ENCODE data around the gene SCN2A.

The SCN2A gene

GRCh38 chr2:165239230-165239629 lies at the start of gene SCN2A:
Gene SCN2A (plus strand): TSS chr2:165239414. CDS start chr2:165295824, 56,410 bp downstream.
- Mint-ChIP-seq H3K4me3 (no peak within 1 kb of the TSS), H3K4me1 (ENCODE audit: low read depth) (no peaks in the 10 kb centered on the region), H3K27ac (no peak within 1 kb of the TSS), H3K9me3 (no peaks in the 10 kb centered on the region), H3K27me3 (ENCODE audit: low read depth) (peaks cover 2% of the 10 kb centered on the region), H3K36me3 (ENCODE audit: low read depth) (no peaks in the 10 kb centered on the region)
- no peak for DNase-seq (ENCODE audit: low spot score)

DNA sequence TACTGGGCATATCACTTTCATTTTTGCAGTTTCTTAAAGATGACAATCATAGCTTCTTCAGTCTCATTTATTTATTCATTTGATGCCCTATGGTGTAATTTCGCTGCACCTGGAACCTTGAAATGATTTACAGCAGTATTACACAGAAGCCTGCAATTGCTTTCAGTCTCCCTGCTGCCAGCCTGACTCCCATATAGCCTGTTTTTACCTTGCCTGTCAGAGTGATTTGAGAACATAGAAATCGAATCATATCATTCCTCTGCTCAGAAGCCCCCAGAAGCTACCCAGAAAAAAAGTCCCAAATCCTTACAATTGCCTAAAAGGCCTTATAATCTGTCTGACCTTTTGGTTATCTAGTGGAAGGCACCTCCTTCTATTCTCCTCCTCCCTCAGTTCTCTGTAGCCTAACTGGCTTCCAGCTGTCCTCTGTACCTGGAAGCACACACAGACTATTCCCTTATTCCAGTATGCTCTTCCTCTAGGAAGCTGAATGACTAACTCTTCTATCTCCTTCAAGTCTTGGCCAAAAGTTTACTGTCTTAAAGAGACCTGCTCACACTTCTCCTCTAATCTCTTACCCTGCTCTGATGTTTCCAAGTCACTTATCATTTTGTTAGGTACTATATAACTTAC lies 48.0 kb upstream of the SCN2A start:
- no peak overlapping the region for H3K27ac Mint-ChIP-seq
- H3K27me3 Mint-ChIP-seq (ENCODE audit: low read depth) = no peaks in the 10 kb centered on the region
- DNase-seq (ENCODE audit: low spot score) = no peak
- no peak overlapping the region for H3K4me3 Mint-ChIP-seq
- no peaks in the 10 kb centered on the region for H3K36me3 Mint-ChIP-seq (ENCODE audit: low read depth)
- no peaks in the 10 kb centered on the region for H3K4me1 Mint-ChIP-seq (ENCODE audit: low read depth)
- H3K9me3 Mint-ChIP-seq = no peaks in the 10 kb centered on the region

- Mint-ChIP-seq H3K36me3 (ENCODE audit: low read depth) (no peaks in the 10 kb centered on the region), H3K27ac (no peak overlapping the region), H3K27me3 (ENCODE audit: low read depth) (no peaks in the 10 kb centered on the region), H3K9me3 (no peaks in the 10 kb centered on the region), H3K4me1 (ENCODE audit: low read depth) (no peaks in the 10 kb centered on the region), H3K4me3 (no peak overlapping the region)
- DNase-seq (ENCODE audit: low spot score) = no peak
Measured at GRCh38 chr2:165192729-165193128, 46.5 kb upstream of the SCN2A start.

DNA sequence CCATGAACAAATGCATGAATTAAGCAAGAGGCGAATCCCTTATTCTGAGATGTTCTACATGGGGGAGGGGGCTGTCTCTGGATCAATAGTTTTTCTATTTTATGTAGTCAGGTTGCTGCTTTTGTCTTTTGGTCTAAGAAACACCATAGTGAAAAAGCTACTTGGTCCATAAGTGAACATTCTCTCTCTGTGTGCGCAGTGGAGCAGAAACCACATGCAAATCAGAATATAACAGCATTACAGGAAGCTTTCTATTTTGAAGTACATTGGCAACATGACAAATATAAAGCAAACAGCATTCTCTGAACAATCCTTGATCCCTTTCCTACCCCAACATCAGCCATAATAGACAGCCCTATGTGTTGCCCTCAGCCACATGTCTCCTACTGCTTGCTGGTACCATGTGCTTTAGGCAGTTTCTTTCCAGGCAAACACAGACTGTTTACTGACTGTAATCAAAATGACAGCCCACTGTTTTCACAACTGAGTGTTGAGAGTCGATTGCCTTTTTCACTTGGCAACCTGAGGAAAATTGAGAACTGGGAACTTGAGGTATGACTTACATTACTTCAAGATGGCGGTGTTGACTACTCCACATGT lies 45.9 kb upstream of the SCN2A start:
- H3K9me3 Mint-ChIP-seq = no peaks in the 10 kb centered on the region
- no peak overlapping the region for H3K4me3 Mint-ChIP-seq
- no peak for DNase-seq (ENCODE audit: low spot score)
- H3K36me3 Mint-ChIP-seq (ENCODE audit: low read depth) = no peaks in the 10 kb centered on the region
- H3K27me3 Mint-ChIP-seq (ENCODE audit: low read depth) = no peaks in the 10 kb centered on the region
- H3K27ac Mint-ChIP-seq = no peak overlapping the region
- H3K4me1 Mint-ChIP-seq (ENCODE audit: low read depth) = no peaks in the 10 kb centered on the region

GRCh38 chr2:165196411-165196810 lies 42.8 kb upstream of the SCN2A start:
- no peaks in the 10 kb centered on the region for H3K27me3 Mint-ChIP-seq (ENCODE audit: low read depth)
- H3K4me1 Mint-ChIP-seq (ENCODE audit: low read depth) = no peaks in the 10 kb centered on the region

DNA sequence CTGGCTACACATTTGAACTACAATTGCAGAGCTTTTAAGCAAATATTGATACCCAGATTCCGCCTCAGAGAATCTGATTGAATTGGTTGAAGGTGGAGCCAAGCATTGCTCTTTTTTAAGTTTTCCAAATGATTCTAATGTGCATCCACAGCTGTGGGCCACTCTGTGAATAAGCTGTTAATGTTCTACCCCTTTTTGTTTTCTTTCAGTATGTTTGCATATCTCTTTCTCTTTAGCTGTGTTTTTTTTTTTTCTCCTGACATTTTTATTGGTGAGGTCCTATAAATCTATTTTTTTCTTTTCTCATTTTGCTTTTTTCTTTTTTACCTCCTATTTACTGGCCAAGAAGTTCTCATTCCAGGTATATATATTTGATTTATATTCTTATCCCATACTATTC lies 41.9 kb upstream of the SCN2A start:
- Mint-ChIP-seq H3K4me1 (ENCODE audit: low read depth) (no peaks in the 10 kb centered on the region), H3K27ac (no peak overlapping the region), H3K36me3 (ENCODE audit: low read depth) (no peaks in the 10 kb centered on the region), H3K4me3 (no peak overlapping the region), H3K27me3 (ENCODE audit: low read depth) (no peaks in the 10 kb centered on the region), H3K9me3 (no peaks in the 10 kb centered on the region)
- no peak for DNase-seq (ENCODE audit: low spot score)

More at GRCh38 chr2:165196411-165196810, 42.8 kb upstream of the SCN2A start:
- no peaks in the 10 kb centered on the region for H3K36me3 Mint-ChIP-seq (ENCODE audit: low read depth)
- no peak overlapping the region for H3K4me3 Mint-ChIP-seq
- no peaks in the 10 kb centered on the region for H3K9me3 Mint-ChIP-seq
- no peak overlapping the region for H3K27ac Mint-ChIP-seq
- DNase-seq (ENCODE audit: low spot score) = no peak

DNA sequence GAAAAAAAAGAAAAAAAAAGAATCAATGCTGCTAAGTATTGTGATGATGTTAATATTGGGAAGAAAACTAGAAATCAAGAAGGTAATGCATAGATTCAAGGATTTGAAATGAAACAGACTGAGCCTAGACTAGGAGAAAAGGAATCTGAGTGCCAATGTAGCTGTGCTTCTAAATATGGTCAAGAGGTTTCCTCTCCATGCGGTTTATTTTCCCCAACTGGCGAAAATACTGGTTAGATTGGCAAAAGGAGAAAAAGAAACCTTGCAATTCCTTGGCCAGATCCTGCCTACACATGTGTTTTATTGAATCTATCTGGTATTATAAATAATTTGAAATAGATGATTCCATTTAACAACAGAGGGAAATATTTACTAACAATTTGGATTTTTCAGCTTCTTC lies 41.0 kb upstream of the SCN2A start:
- no peaks in the 10 kb centered on the region for H3K9me3 Mint-ChIP-seq
- no peak for DNase-seq (ENCODE audit: low spot score)
- no peaks in the 10 kb centered on the region for H3K4me1 Mint-ChIP-seq (ENCODE audit: low read depth)
- H3K27me3 Mint-ChIP-seq (ENCODE audit: low read depth) = no peaks in the 10 kb centered on the region
- no peak overlapping the region for H3K27ac Mint-ChIP-seq
- no peak overlapping the region for H3K4me3 Mint-ChIP-seq
- H3K36me3 Mint-ChIP-seq (ENCODE audit: low read depth) = no peaks in the 10 kb centered on the region

- DNase-seq (ENCODE audit: low spot score) = no peak
- Mint-ChIP-seq H3K27ac (no peak overlapping the region), H3K4me3 (no peak overlapping the region)
Measured at GRCh38 chr2:165202239-165202638, 37.0 kb upstream of the SCN2A start.

DNA sequence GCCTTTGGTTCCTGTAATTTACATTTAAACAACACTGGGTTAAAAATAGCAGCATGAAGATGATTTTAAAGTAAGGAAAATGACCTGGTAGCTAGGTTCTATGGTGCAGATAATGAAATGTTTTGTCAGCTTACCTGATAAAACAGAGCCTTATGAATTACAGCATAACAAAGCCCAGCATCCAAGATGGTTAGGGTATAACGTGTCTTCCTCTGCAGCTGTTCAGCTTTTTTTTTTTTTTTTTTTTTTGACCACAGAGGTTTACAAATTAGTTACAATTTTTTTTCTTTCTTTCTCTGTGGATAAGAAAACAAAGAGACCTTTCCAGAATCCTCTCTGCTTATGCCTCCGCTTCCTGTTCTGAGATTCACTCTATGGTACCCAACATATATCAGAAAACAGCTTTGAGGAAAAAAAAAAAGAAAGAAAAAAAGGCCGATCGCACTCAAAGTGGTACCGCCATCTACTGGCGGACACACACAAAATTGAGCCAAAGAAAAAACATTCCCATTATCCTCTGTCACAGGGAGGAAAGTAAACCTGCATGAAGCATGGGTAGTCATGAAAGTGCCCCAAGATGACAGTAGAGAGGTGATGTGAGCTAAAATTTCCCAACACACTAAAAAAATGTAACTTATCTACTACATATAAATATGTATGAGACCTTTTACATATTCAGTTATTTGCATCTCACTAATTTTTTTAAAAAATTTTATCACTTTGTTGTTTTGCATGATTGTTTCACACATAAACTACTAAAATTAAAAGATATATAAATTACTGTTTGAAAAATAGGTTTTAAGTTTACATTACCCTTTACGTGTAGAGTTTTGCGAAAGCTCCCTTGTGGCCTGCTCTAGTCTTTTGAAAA lies 35.3 kb upstream of the SCN2A start, which contains the start of gene SCN3A:
Gene SCN3A, minus strand, starts transcription at position 362 of the 871 bp plus-strand sequence. CDS start 27,656 bp downstream, outside the sequence.
- H3K27ac Mint-ChIP-seq = no peak within 1 kb of the TSS
- no peak for DNase-seq (ENCODE audit: low spot score)
- no peaks in the 10 kb centered on the region for H3K27me3 Mint-ChIP-seq (ENCODE audit: low read depth)
- H3K4me3 Mint-ChIP-seq = no peak within 1 kb of the TSS
- H3K9me3 Mint-ChIP-seq = no peaks in the 10 kb centered on the region
- no peaks in the 10 kb centered on the region for H3K4me1 Mint-ChIP-seq (ENCODE audit: low read depth)
- no peaks in the 10 kb centered on the region for H3K36me3 Mint-ChIP-seq (ENCODE audit: low read depth)

More at GRCh38 chr2:165202239-165202638, 37.0 kb upstream of the SCN2A start:
- no peaks in the 10 kb centered on the region for H3K4me1 Mint-ChIP-seq (ENCODE audit: low read depth)
- H3K36me3 Mint-ChIP-seq (ENCODE audit: low read depth) = no peaks in the 10 kb centered on the region
- no peaks in the 10 kb centered on the region for H3K27me3 Mint-ChIP-seq (ENCODE audit: low read depth)
- H3K9me3 Mint-ChIP-seq = no peaks in the 10 kb centered on the region

DNA sequence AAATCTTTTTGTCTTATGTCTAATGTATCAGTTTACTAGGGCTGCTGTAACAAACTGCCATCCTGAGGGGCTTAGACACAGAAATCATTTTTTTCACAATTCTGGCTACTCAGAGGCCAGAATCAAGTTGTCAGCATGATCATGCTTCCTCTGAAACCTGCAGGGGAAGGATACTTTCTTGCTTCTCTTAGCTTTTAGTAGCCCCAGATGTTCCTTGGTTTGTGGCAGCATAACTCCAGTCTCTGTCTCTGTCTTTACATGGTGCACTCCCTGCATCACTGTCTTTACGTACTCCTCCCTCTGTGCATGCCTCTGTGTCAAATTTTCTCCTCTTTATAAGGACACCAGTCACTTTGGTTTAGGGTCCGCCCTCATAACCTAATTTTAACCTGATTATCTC lies 33.3 kb upstream of the SCN2A start:
- no peak for DNase-seq (ENCODE audit: low spot score)
- Mint-ChIP-seq H3K9me3 (no peaks in the 10 kb centered on the region), H3K36me3 (ENCODE audit: low read depth) (no peaks in the 10 kb centered on the region), H3K27me3 (ENCODE audit: low read depth) (peaks cover 3% of the 10 kb centered on the region), H3K4me3 (no peak overlapping the region), H3K27ac (no peak overlapping the region), H3K4me1 (ENCODE audit: low read depth) (no peaks in the 10 kb centered on the region)

- Mint-ChIP-seq H3K27ac (no peak overlapping the region), H3K9me3 (no peaks in the 10 kb centered on the region), H3K4me1 (ENCODE audit: low read depth) (no peaks in the 10 kb centered on the region), H3K4me3 (no peak overlapping the region), H3K36me3 (ENCODE audit: low read depth) (no peaks in the 10 kb centered on the region), H3K27me3 (ENCODE audit: low read depth) (peaks cover 3% of the 10 kb centered on the region)
- DNase-seq (ENCODE audit: low spot score) = no peak
Measured at GRCh38 chr2:165208094-165208493, 31.1 kb upstream of the SCN2A start.

DNA sequence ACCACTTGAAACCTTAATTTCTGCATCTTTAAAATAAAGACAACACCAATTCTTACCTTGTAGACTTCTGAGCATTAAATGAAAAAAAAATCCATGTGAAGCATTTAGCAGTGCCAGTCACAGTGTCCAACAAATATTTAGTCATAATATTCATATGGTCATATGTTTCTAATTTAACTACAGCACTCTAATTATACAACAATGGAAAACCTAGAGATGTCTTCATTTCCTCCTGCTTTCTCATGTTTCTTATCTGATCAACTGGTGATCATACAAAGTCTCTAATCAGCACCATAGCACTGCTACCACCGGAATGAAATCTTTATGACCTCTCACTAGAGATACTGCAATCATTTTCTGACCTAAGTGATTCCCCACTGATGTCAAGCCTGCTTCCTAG lies 25.1 kb upstream of the SCN2A start:
- H3K4me3 Mint-ChIP-seq = no peak overlapping the region
- DNase-seq (ENCODE audit: low spot score) = no peak
- H3K9me3 Mint-ChIP-seq = no peaks in the 10 kb centered on the region
- H3K36me3 Mint-ChIP-seq (ENCODE audit: low read depth) = no peaks in the 10 kb centered on the region
- peaks cover 3% of the 10 kb centered on the region for H3K27me3 Mint-ChIP-seq (ENCODE audit: low read depth)
- H3K4me1 Mint-ChIP-seq (ENCODE audit: low read depth) = no peaks in the 10 kb centered on the region
- no peak overlapping the region for H3K27ac Mint-ChIP-seq

DNA sequence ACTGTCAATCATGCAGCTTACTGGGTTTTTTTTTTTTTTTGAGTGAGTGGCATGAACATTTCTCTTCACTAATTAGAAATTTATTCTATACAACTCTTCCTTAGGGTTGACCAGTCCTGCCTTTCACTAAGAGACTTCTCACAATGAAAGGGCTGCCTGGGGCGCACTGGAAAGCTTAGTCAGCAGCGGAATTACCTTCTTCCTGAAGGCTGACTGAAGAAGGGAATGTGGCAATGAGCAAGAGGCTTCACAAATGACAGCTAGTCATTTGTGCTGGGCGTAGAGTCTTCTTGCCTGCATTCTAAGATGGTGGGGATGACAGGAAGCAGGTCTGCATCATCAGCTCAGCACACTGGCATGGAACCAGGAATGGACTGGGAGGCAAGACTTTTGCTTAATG lies 19.7 kb upstream of the SCN2A start:
- Mint-ChIP-seq H3K27me3 (ENCODE audit: low read depth) (no peaks in the 10 kb centered on the region), H3K4me3 (no peak overlapping the region), H3K9me3 (no peaks in the 10 kb centered on the region), H3K27ac (no peak overlapping the region), H3K36me3 (ENCODE audit: low read depth) (no peaks in the 10 kb centered on the region), H3K4me1 (ENCODE audit: low read depth) (no peaks in the 10 kb centered on the region)
- DNase-seq (ENCODE audit: low spot score) = no peak

GRCh38 chr2:165224941-165225340 lies 14.3 kb upstream of the SCN2A start:
- no peaks in the 10 kb centered on the region for H3K27me3 Mint-ChIP-seq (ENCODE audit: low read depth)
- H3K9me3 Mint-ChIP-seq = no peaks in the 10 kb centered on the region

More at GRCh38 chr2:165224941-165225340, 14.3 kb upstream of the SCN2A start:
- no peak overlapping the region for H3K27ac Mint-ChIP-seq
- no peak for DNase-seq (ENCODE audit: low spot score)
- H3K4me3 Mint-ChIP-seq = no peak overlapping the region
- no peaks in the 10 kb centered on the region for H3K4me1 Mint-ChIP-seq (ENCODE audit: low read depth)
- no peaks in the 10 kb centered on the region for H3K36me3 Mint-ChIP-seq (ENCODE audit: low read depth)

All from T-helper 2 cell treated with Interferon-gamma antibody and Interleukin-4, amounts not matched to agents 5 μg/mL and 100 μg/mL, for 36 hours (primary cell).